ENCODE results near the gene ADAMTS16.

- TF ChIP-seq POLR2A (IDR thresholded peaks at IDR 0.05; ENCODE audit: low read depth, low read length) (no peak), TAF1 (IDR thresholded peaks at IDR 0.05; ENCODE audit: low read depth, low read length) (no peak), POLR2AphosphoS5 (IDR thresholded peaks at IDR 0.05; ENCODE audit: low read depth, low read length) (no peak), POU2F2 (IDR thresholded peaks at IDR 0.05; ENCODE audit: low read depth, low read length) (no peak), PAX5 (IDR thresholded peaks at IDR 0.05; ENCODE audit: insufficient read depth, low read length, severe bottlenecking) (no peak)
These were observed 166.6 kb downstream of the ADAMTS16 start for GRCh38 chr5:5306696-5307095.
